Neural cell (in vitro differentiated cells): ENCODE results near the gene MUS81. TPM values are rescaled to one million over a fixed set of nuclear protein-coding genes. Genes with fewer than 3 reads are reported as not detected.

Source experiments
- H2AFZ ChIP-seq: fragments of 200-600, 300-800 bp; sonication (generic), shearing (Covaris generic); 2 replicates; pipeline ENCODE4 v1.6.0; 2014; ENCODE audit warnings: low read depth, mild to moderate bottlenecking, antibody characterized with exemption, low read length, moderate library complexity
- H3F3A ChIP-seq: fragments of 200-600 bp; shearing (Covaris generic); 2 replicates; pipeline ENCODE4 v1.6.1; 2016; ENCODE audit warnings: mild to moderate bottlenecking, moderate library complexity, mixed read lengths, antibody characterized with exemption, low read length; ENCODE audit not compliant: insufficient read depth, poor library complexity, severe bottlenecking
- H3K27ac ChIP-seq: fragments of 200-600, 300-800 bp; sonication (generic), shearing (Covaris generic); 2 replicates; pipeline ENCODE4 v1.5.1; 2014; ENCODE audit warnings: mild to moderate bottlenecking, low read length, moderate library complexity
- H3K27me3 ChIP-seq: fragments of 300-800, 200-600 bp; sonication (generic), shearing (Covaris generic); 2 replicates; pipeline ENCODE4 v1.6.0; 2014; ENCODE audit warnings: mild to moderate bottlenecking, low read depth, low read length, moderate library complexity; ENCODE audit not compliant: insufficient read depth
- H3K36me3 ChIP-seq: fragments of 300-800, 200-600 bp; sonication (generic), shearing (Covaris generic); 2 replicates; pipeline ENCODE4 v1.5.1; 2014; ENCODE audit warnings: mild to moderate bottlenecking, antibody characterized with exemption, low read length, moderate library complexity; ENCODE audit not compliant: insufficient read depth
- H3K4me2 ChIP-seq: fragments of 300-800, 200-600 bp; sonication (generic), shearing (Covaris generic); 2 replicates; pipeline ENCODE4 v1.6.0; 2014; ENCODE audit warnings: mild to moderate bottlenecking, low read length
- H3K4me3 ChIP-seq: fragments of 300-800, 200-600 bp; sonication (generic), shearing (Covaris generic); 2 replicates; pipeline ENCODE4 v1.5.1; 2014; ENCODE audit warnings: mild to moderate bottlenecking, low read length, moderate library complexity
- H3K79me2 ChIP-seq: fragments of 200-600 bp; shearing (Covaris generic); replicated peaks from 2 replicates; pipeline ENCODE4 v1.6.0; 2014; ENCODE audit warnings: mild to moderate bottlenecking, low read length, moderate library complexity; ENCODE audit not compliant: insufficient read depth
- H3K9ac ChIP-seq: fragments of 300-800, 200-600 bp; sonication (generic), shearing (Covaris generic); 2 replicates; pipeline ENCODE4 v1.6.1; 2016; ENCODE audit warnings: mild to moderate bottlenecking, low read length, mixed read lengths
- H3K9me2 ChIP-seq: fragments of 200-600 bp; shearing (Covaris generic); 2 replicates; pipeline ENCODE4 v1.6.1; 2016; ENCODE audit warnings: mild to moderate bottlenecking, low read length, mixed read lengths; ENCODE audit not compliant: insufficient read depth
- H3K9me3 ChIP-seq: fragments of 200-600, 300-800 bp; sonication (generic), shearing (Covaris generic); 2 replicates; pipeline ENCODE4 v1.6.1; 2016; ENCODE audit warnings: mild to moderate bottlenecking, mixed run types, low read length, moderate library complexity, mixed read lengths
- H4K20me1 ChIP-seq: fragments of 200-600 bp; shearing (Covaris generic); 2 replicates; pipeline ENCODE4 v1.6.1; 2016; ENCODE audit warnings: mild to moderate bottlenecking, mixed run types; ENCODE audit not compliant: insufficient read depth
- EP300 ChIP-seq: fragments of 450-650 bp; conservative IDR thresholded peaks from 2 replicates; pipeline ENCODE4 v1.6.1; 2014; ENCODE audit warnings: antibody characterized with exemption, mild to moderate bottlenecking, moderate library complexity; ENCODE audit not compliant: poor library complexity, severe bottlenecking
- MXI1 ChIP-seq: fragments of 450-650 bp; conservative IDR thresholded peaks from 2 replicates; pipeline ENCODE4 v1.6.1; 2014; ENCODE audit warnings: antibody characterized with exemption, mild to moderate bottlenecking; ENCODE audit not compliant: poor library complexity, severe bottlenecking
- POLR2AphosphoS5 ChIP-seq: IDR thresholded peaks from 2 replicates; pipeline ENCODE4 v1.6.1; 2012
- RAD21 ChIP-seq: fragments of 450-650 bp; conservative IDR thresholded peaks from 2 replicates; pipeline ENCODE4 v1.6.1; 2014; ENCODE audit warnings: antibody characterized with exemption, mild to moderate bottlenecking, moderate library complexity
- REST ChIP-seq: IDR thresholded peaks from 2 replicates; pipeline ENCODE4 v1.6.1; 2012; ENCODE audit warnings: borderline replicate concordance
- SMC3 ChIP-seq: fragments of 450-650 bp; conservative IDR thresholded peaks from 2 replicates; pipeline ENCODE4 v1.6.1; 2014; ENCODE audit warnings: antibody characterized with exemption, mild to moderate bottlenecking, moderate library complexity; ENCODE audit not compliant: poor library complexity
- TAF1 ChIP-seq: IDR thresholded peaks from 2 replicates; pipeline ENCODE4 v1.6.1; 2012; ENCODE audit warnings: low read depth
- polyA plus RNA-seq: library from polyadenylated mRNA; depleted of rRNA; stranded (reverse); fragments of >200 nt; gene quantifications from 2 replicates; pipeline ENCODE4 v1.2.3, GENCODE V29; 2014

Gene MUS81
- polyA plus RNA-seq, 1 donor from 2014 or later: 183 TPM

- Histone ChIP-seq H3K36me3 (peaks cover 5% of the 10 kb centered on the region), H3K27ac (no peak overlapping the region)
Measured at GRCh38 chr11:65853246-65853979, 6.8 kb upstream of the MUS81 start.

GRCh38 chr11:65854161-65854592 is 6.1 kb upstream of the MUS81 start:
- no peaks in the 10 kb centered on the region for H3K9me3 ChIP-seq
- H3K4me3 ChIP-seq: no peak overlapping the region
- no peak overlapping the region for H3K27ac ChIP-seq
- peaks cover 48% of the 10 kb centered on the region for H4K20me1 ChIP-seq
- peaks cover 38% of the 10 kb centered on the region for H3K79me2 ChIP-seq
- H3K9me2 ChIP-seq: no peaks in the 10 kb centered on the region
- no peaks in the 10 kb centered on the region for H3K27me3 ChIP-seq
- peak; percentile 12 for TF ChIP-seq POLR2AphosphoS5
- no peak for TF ChIP-seq MXI1
- no peak for TF ChIP-seq REST
- TF ChIP-seq RAD21: no peak
- no peak for TF ChIP-seq EP300
- no peak for TF ChIP-seq TAF1
- H3K36me3 ChIP-seq: peaks cover 5% of the 10 kb centered on the region
- peaks cover 5% of the 10 kb centered on the region for H3F3A ChIP-seq
- no peak overlapping the region for H3K9ac ChIP-seq
- H2AFZ ChIP-seq: no peak overlapping the region
- no peak overlapping the region for H3K4me2 ChIP-seq

More at GRCh38 chr11:65853246-65853979, 6.8 kb upstream of the MUS81 start:
- Histone ChIP-seq H3K27me3 (no peaks in the 10 kb centered on the region), H3F3A (peaks cover under 1% of the 10 kb centered on the region), H4K20me1 (peaks cover 48% of the 10 kb centered on the region), H3K4me2 (no peak overlapping the region), H3K4me3 (no peak overlapping the region), H2AFZ (no peak overlapping the region), H3K9me3 (no peaks in the 10 kb centered on the region), H3K79me2 (peaks cover 38% of the 10 kb centered on the region), H3K9ac (no peak overlapping the region), H3K9me2 (no peaks in the 10 kb centered on the region)
- TF ChIP-seq POLR2AphosphoS5: no peak
- TF ChIP-seq MXI1: no peak
- no peak for TF ChIP-seq SMC3
- TF ChIP-seq TAF1: no peak
- TF ChIP-seq REST: no peak
- TF ChIP-seq EP300: no peak
